Loucy (cell line): ENCODE data around the gene HPDL.

ENCODE experiments used
- H2AFZ ChIP-seq: fragments of 200-600 bp; sonication (generic); 2 replicates; pipeline ENCODE4 v1.6.0; 2016; ENCODE audit warnings: antibody characterized with exemption, mild to moderate bottlenecking, low read length, moderate library complexity
- H3F3A ChIP-seq: fragments of 200-600 bp; 2 replicates; pipeline ENCODE4 v1.6.0; 2016; ENCODE audit warnings: antibody characterized with exemption, low read depth, mild to moderate bottlenecking
- H3K27me3 ChIP-seq: fragments of 200-600 bp; sonication (generic); 2 replicates; pipeline ENCODE4 v1.6.1; 2014; ENCODE audit warnings: low read length, mild to moderate bottlenecking; ENCODE audit not compliant: insufficient read depth, poor library complexity, severe bottlenecking
- H3K36me3 ChIP-seq: fragments of 200-600 bp; sonication (generic); 2 replicates; pipeline ENCODE4 v1.6.1; 2016; ENCODE audit warnings: low read length; ENCODE audit not compliant: insufficient read depth
- H3K4me1 ChIP-seq: fragments of 200-600 bp; sonication (generic); 2 replicates; pipeline ENCODE4 v1.5.1; 2014; ENCODE audit warnings: low read length, mild to moderate bottlenecking; ENCODE audit not compliant: insufficient read depth, poor library complexity, severe bottlenecking
- H3K4me2 ChIP-seq: fragments of 200-600 bp; sonication (generic); 2 replicates; pipeline ENCODE4 v1.6.0; 2014; ENCODE audit warnings: antibody characterized with exemption, low read length, low read depth, mild to moderate bottlenecking; ENCODE audit not compliant: poor library complexity, severe bottlenecking
- H3K4me3 ChIP-seq: fragments of 200-600 bp; sonication (generic); 2 replicates; pipeline ENCODE4 v1.5.1; 2014; ENCODE audit warnings: low read length, mild to moderate bottlenecking, mixed read lengths; ENCODE audit not compliant: poor library complexity, severe bottlenecking
- H3K79me2 ChIP-seq: fragments of 200-600 bp; sonication (generic); 2 replicates; pipeline ENCODE4 v1.6.1; 2014; ENCODE audit warnings: low read length; ENCODE audit not compliant: insufficient read depth
- H3K9ac ChIP-seq: fragments of 200-600 bp; sonication (generic); 2 replicates; pipeline ENCODE4 v1.6.0; 2014; ENCODE audit warnings: mild to moderate bottlenecking, low read depth, low read length, moderate library complexity; ENCODE audit not compliant: poor library complexity, severe bottlenecking
- H3K9me2 ChIP-seq: fragments of 200-600 bp; sonication (generic); replicated peaks from 2 replicates; pipeline ENCODE4 v1.6.1; 2016; ENCODE audit warnings: low read depth, low read length, mixed read lengths
- H3K9me3 ChIP-seq: fragments of 200-600 bp; sonication (generic); 2 replicates; pipeline ENCODE4 v1.6.1; 2014; ENCODE audit warnings: mild to moderate bottlenecking, antibody characterized with exemption, low read length, low read depth; ENCODE audit not compliant: insufficient read depth
- H4K20me1 ChIP-seq: fragments of 200-600 bp; sonication (generic); 2 replicates; pipeline ENCODE4 v1.6.0; 2014; ENCODE audit warnings: antibody characterized with exemption, low read length, mild to moderate bottlenecking; ENCODE audit not compliant: insufficient read depth, poor library complexity, severe bottlenecking
- EZH2phosphoT487 ChIP-seq: fragments of 200-600 bp; IDR thresholded peaks from 2 replicates; pipeline ENCODE4 v1.6.1; 2018; ENCODE audit warnings: antibody characterized with exemption, mild to moderate bottlenecking, moderate library complexity, borderline replicate concordance
- TF ChIP-seq, protein P1 (sequence below): fragments of 200-600 bp; sonication (generic); conservative IDR thresholded peaks from 2 replicates; pipeline ENCODE4 v1.5.1; 2014; ENCODE audit warnings: mild to moderate bottlenecking, antibody characterized with exemption, low read length

The HPDL gene

DNA sequence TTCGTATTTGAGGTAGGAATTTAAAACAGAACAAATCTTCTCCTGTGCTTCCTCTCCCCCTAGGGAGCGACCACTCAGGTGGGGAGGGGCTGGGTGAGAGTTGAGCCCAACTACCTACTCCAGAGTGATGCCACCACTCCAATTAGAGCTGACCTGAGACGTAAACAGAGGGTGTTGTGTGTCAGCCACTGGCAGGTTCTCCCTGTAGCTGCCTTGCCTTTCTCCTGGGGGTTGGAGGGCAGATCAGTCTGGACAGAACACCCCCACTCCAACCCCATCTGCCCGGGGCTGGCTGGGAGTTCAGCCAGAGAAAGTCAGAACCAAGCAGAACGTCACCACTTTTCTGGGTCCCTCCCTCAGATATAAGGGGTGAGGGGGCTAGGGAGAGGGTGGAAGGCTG is 2.0 kb downstream of the HPDL start:
- Histone ChIP-seq H3K79me2 (no peaks in the 10 kb centered on the region; the same call in 1 of the 2 replicates), H3K27me3 (no peaks in the 10 kb centered on the region), H3F3A (no peaks in the 10 kb centered on the region), H3K4me2 (no peak overlapping the region), H2AFZ (no peak overlapping the region), H3K36me3 (peaks cover 27% of the 10 kb centered on the region; the same call in 1 of the 2 replicates), H3K4me3 (no peak overlapping the region), H3K9ac (no peak overlapping the region), H3K9me2 (no peaks in the 10 kb centered on the region), H3K9me3 (no peaks in the 10 kb centered on the region), H4K20me1 (no peaks in the 10 kb centered on the region), H3K4me1 (peaks cover 4% of the 10 kb centered on the region)
- TF ChIP-seq, protein P1, sequence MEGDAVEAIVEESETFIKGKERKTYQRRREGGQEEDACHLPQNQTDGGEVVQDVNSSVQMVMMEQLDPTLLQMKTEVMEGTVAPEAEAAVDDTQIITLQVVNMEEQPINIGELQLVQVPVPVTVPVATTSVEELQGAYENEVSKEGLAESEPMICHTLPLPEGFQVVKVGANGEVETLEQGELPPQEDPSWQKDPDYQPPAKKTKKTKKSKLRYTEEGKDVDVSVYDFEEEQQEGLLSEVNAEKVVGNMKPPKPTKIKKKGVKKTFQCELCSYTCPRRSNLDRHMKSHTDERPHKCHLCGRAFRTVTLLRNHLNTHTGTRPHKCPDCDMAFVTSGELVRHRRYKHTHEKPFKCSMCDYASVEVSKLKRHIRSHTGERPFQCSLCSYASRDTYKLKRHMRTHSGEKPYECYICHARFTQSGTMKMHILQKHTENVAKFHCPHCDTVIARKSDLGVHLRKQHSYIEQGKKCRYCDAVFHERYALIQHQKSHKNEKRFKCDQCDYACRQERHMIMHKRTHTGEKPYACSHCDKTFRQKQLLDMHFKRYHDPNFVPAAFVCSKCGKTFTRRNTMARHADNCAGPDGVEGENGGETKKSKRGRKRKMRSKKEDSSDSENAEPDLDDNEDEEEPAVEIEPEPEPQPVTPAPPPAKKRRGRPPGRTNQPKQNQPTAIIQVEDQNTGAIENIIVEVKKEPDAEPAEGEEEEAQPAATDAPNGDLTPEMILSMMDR = no peak

GRCh38 chr1:45329445-45329844 is 2.8 kb downstream of the HPDL start:
- Histone ChIP-seq H3K9me3 (no peaks in the 10 kb centered on the region), H3K27me3 (no peaks in the 10 kb centered on the region), H3K4me3 (no peak overlapping the region), H3F3A (no peaks in the 10 kb centered on the region), H2AFZ (no peak overlapping the region), H3K4me1 (peaks cover 11% of the 10 kb centered on the region), H3K4me2 (no peak overlapping the region), H3K79me2 (no peaks in the 10 kb centered on the region; the same call in 1 of the 2 replicates), H4K20me1 (no peaks in the 10 kb centered on the region), H3K9me2 (no peaks in the 10 kb centered on the region), H3K36me3 (peaks cover 27% of the 10 kb centered on the region; the same call in 1 of the 2 replicates), H3K9ac (no peak overlapping the region)
- no peak for TF ChIP-seq EZH2phosphoT487
- TF ChIP-seq, protein P1 = no peak

DNA sequence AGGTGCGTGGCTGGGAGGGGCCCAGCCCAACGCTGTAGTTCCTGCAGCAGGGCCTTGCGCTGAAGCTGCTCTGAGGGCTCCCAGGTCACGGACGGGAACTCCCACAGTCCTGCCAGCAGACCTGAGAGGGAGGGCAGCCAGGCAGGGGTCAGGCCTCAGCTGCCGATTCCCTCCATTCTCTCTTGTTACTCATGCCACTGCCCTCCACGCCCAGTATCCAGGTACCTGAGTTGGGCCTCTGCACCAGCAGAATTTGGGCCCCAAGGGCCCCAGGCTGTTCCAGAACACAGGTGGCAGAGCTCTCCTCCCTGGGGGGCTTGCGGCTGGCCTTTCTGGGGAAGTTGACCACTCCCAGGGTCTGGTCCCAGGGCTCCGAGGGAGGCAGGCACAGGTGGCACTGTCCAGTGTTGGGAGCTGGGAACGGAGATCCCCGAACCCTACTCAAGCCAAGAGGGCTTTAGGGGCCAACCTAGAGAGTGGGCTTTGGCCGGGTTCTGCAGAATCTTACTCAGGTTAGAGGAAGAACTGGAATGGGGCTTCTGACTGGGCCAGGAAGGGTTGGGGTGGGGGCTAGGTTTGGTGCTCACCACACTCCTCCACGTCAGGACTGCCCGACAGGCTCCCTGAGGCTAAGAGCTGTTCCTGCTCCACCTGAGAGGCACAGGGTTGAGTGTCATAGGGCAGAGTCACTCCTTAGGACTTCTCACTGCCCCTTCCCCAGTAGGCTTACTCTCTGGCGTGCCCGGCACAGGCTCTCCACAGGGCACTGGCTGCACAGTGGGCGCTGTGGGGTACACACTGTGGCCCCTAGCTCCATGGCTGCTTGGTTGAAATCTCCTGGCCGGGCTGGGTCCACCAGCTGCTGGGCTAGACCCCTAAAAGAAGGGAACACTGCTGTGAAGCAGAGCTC is 5.0 kb downstream of the HPDL start:
- Histone ChIP-seq H3K36me3 (peaks cover 27% of the 10 kb centered on the region; the same call in 1 of the 2 replicates), H3F3A (no peaks in the 10 kb centered on the region), H3K9me2 (no peaks in the 10 kb centered on the region), H3K4me3 (no peak overlapping the region), H3K79me2 (peaks cover 7% of the 10 kb centered on the region; the same call in 1 of the 2 replicates), H3K4me2 (no peak overlapping the region), H4K20me1 (no peaks in the 10 kb centered on the region), H2AFZ (no peak overlapping the region), H3K27me3 (no peaks in the 10 kb centered on the region), H3K9me3 (no peaks in the 10 kb centered on the region), H3K9ac (no peak overlapping the region), H3K4me1 (peaks cover 29% of the 10 kb centered on the region)
- no peak for TF ChIP-seq EZH2phosphoT487
